HEK293 (cell line): Measurements from ENCODE around the gene AK9.

ENCODE experiments used
- CTCF ChIA-PET: fragments of 350-600 bp; formaldehyde crosslinking; extraction: SDS; loops from one replicate; lab custom pipeline; 2021; ENCODE audit warnings: antibody characterized with exemption; lab: Yijun Ruan, JAX
- POLR2A ChIA-PET: fragments of 300-600 bp; formaldehyde crosslinking; extraction: SDS; loops from one replicate; lab custom pipeline; 2020; ENCODE audit warnings: antibody characterized with exemption, inconsistent platforms; lab: Yijun Ruan, JAX
- H3K27ac ChIP-seq: fragments of 200-500 bp; sonication (Bioruptor generic); 2 replicates; pipeline ENCODE4 v1.5.1; 2014; ENCODE audit warnings: low read depth, low read length, control low read depth, inconsistent platforms; ENCODE audit errors: extremely low read depth
- H3K36me3 ChIP-seq, 2 experiments: fragments of 200-500 bp in 1 of 2; sonication (Bioruptor generic) in 1 of 2; 1 replicate in 1 of 2; 2 replicates in 1 of 2; pipeline ENCODE4 v1.5.1; 2014 to 2017; ENCODE audit warnings: inconsistent platforms in 2 of 2, low read length in 2 of 2; ENCODE audit not compliant: control insufficient read depth in 2 of 2, insufficient read depth in 1 of 2
- H3K4me1 ChIP-seq: fragments of 200-500 bp; sonication (Bioruptor generic); 2 replicates; pipeline ENCODE4 v1.5.1; 2014; ENCODE audit warnings: mild to moderate bottlenecking, low read length, inconsistent platforms; ENCODE audit not compliant: control insufficient read depth, insufficient read depth
- H3K4me3 ChIP-seq: 2 replicates; pipeline ENCODE4 v1.5.1; 2011; ENCODE audit warnings: low read depth, mild to moderate bottlenecking, control low read depth, low read length, moderate library complexity
- H3K9me3 ChIP-seq: fragments of 200-500 bp; sonication (Bioruptor generic); 2 replicates; pipeline ENCODE4 v1.5.1; 2014; ENCODE audit warnings: low read depth, low read length, inconsistent platforms; ENCODE audit not compliant: control insufficient read depth, insufficient read depth
- EGR2 ChIP-seq: fragments of 450-650 bp; formaldehyde crosslinking; IDR thresholded peaks from 2 replicates; pipeline ENCODE4 v1.5.1; 2016; ENCODE audit warnings: low read depth, missing biosample characterization, missing genetic modification characterization
- KLF1 ChIP-seq: fragments of 450-650 bp; formaldehyde crosslinking; IDR thresholded peaks from 2 replicates; pipeline ENCODE4 v1.5.1; 2016; ENCODE audit warnings: missing biosample characterization, missing genetic modification characterization
- SCRT1 ChIP-seq: fragments of 450-650 bp; formaldehyde crosslinking; IDR thresholded peaks from 2 replicates; pipeline ENCODE4 v1.5.1; 2016; ENCODE audit warnings: missing biosample characterization, missing genetic modification characterization, borderline replicate concordance
- SCRT2 ChIP-seq: fragments of 450-650 bp; formaldehyde crosslinking; IDR thresholded peaks from 2 replicates; pipeline ENCODE4 v1.5.1; 2016; ENCODE audit warnings: missing biosample characterization, missing genetic modification characterization
- SETDB1 ChIP-seq: IDR thresholded peaks from one replicate; pipeline ENCODE4 v1.6.1; 2017; ENCODE audit warnings: mild to moderate bottlenecking, low read length, moderate library complexity, mixed read lengths; ENCODE audit not compliant: insufficient read length
- ZBTB1 ChIP-seq: fragments of 450-650 bp; formaldehyde crosslinking; IDR thresholded peaks from 2 replicates; pipeline ENCODE4 v1.5.1; 2016; ENCODE audit warnings: missing biosample characterization, missing genetic modification characterization
- ZNF112 ChIP-seq: fragments of 450-650 bp; formaldehyde crosslinking; IDR thresholded peaks from 2 replicates; pipeline ENCODE4 v1.5.0; 2017; ENCODE audit warnings: missing biosample characterization, missing genetic modification characterization
- ZNF146 ChIP-seq: fragments of 450-650 bp; formaldehyde crosslinking; IDR thresholded peaks from 2 replicates; pipeline ENCODE4 v1.5.1; 2016; ENCODE audit warnings: missing biosample characterization, missing genetic modification characterization
- ZNF23 ChIP-seq: fragments of 450-650 bp; formaldehyde crosslinking; IDR thresholded peaks from 2 replicates; pipeline ENCODE4 v1.5.1; 2016; ENCODE audit warnings: missing biosample characterization, missing genetic modification characterization, borderline replicate concordance
- ZNF302 ChIP-seq: fragments of 450-650 bp; formaldehyde crosslinking; IDR thresholded peaks from 2 replicates; pipeline ENCODE4 v1.5.1; 2016; ENCODE audit warnings: missing biosample characterization, missing genetic modification characterization, low read depth
- ZNF354C ChIP-seq: fragments of 450-650 bp; formaldehyde crosslinking; IDR thresholded peaks from 2 replicates; pipeline ENCODE4 v1.5.1; 2016; ENCODE audit warnings: missing biosample characterization, missing genetic modification characterization, low read depth, borderline replicate concordance
- ZNF510 ChIP-seq: fragments of 450-650 bp; formaldehyde crosslinking; IDR thresholded peaks from 2 replicates; pipeline ENCODE4 v1.5.1; 2018; ENCODE audit warnings: mild to moderate bottlenecking, missing genetic modification characterization, missing biosample characterization; ENCODE audit not compliant: insufficient replicate concordance
- TF ChIP-seq, protein P1 (sequence below): fragments of 450-650 bp; formaldehyde crosslinking; IDR thresholded peaks from 2 replicates; pipeline ENCODE4 v1.5.1; 2016; ENCODE audit warnings: missing biosample characterization, missing genetic modification characterization
- TF ChIP-seq, protein P2 (sequence below): fragments of 450-650 bp; formaldehyde crosslinking; IDR thresholded peaks from 2 replicates; pipeline ENCODE4 v1.5.1; 2017; ENCODE audit warnings: missing biosample characterization, missing genetic modification characterization
- TF ChIP-seq, protein P3 (sequence below): fragments of 450-650 bp; formaldehyde crosslinking; IDR thresholded peaks from 2 replicates; pipeline ENCODE4 v1.5.1; 2016; ENCODE audit warnings: missing biosample characterization, missing genetic modification characterization
- TF ChIP-seq, protein P4 (sequence below): fragments of 450-650 bp; formaldehyde crosslinking; conservative IDR thresholded peaks from 2 replicates; pipeline ENCODE4 v1.5.1; 2016; ENCODE audit warnings: low read depth, missing biosample characterization, missing genetic modification characterization
- TF ChIP-seq, protein P5 (sequence below): fragments of 450-650 bp; formaldehyde crosslinking; IDR thresholded peaks from 2 replicates; pipeline ENCODE4 v1.5.1; 2016; ENCODE audit warnings: missing biosample characterization, missing genetic modification characterization
- TF ChIP-seq, protein P6 (sequence below): fragments of 450-650 bp; formaldehyde crosslinking; IDR thresholded peaks from 2 replicates; pipeline ENCODE4 v1.5.1; 2016; ENCODE audit warnings: missing biosample characterization, missing genetic modification characterization
- TF ChIP-seq, protein P7 (sequence below): fragments of 450-650 bp; formaldehyde crosslinking; IDR thresholded peaks from 2 replicates; pipeline ENCODE4 v1.5.1; 2016; ENCODE audit warnings: missing biosample characterization, missing genetic modification characterization

The AK9 gene

DNA sequence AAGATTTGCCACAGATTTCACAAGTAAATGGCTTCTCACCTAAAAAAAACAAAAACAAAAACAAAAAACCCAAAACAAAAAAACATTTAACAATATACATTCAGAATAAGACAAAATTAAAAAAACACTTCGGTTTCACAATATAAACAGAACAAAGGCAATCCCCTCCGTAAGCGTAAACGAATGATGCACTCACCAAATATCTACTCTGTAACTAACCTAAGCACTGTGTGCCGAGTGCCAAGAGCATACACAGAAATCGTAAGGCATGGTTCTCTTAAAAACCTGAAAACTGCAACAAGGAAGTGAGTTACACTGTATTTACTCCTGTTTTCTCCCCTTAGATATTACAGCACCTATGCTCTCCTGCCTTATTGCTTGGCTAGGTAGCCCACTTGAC, 223.3 kb downstream of the AK9 start:
- Histone ChIP-seq H3K4me1 (no peaks in the 10 kb centered on the region), H3K4me3 (no peak overlapping the region), H3K9me3 (no peaks in the 10 kb centered on the region), H3K27ac (no peak overlapping the region), H3K36me3 (peaks cover 48 to 100% of the 10 kb centered on the region in 2 experiments)
- POLR2A ChIA-PET, result no interaction called here
- TF ChIP-seq SCRT2 (tag by site-specific recombination) (no peak), ZNF112 (tag by site-specific recombination) (no peak), ZNF510 (tag by site-specific recombination) (no peak), ZNF302 (no peak), SCRT1 (tag by site-specific recombination) (no peak), ZNF354C (tag by site-specific recombination) (no peak), KLF1 (tag by site-specific recombination) (no peak), ZNF23 (tag by site-specific recombination) (no peak), EGR2 (tag by site-specific recombination) (no peak), ZBTB1 (no peak), ZNF146 (tag by site-specific recombination) (no peak), SETDB1 (no peak)
- TF ChIP-seq, protein P1, sequence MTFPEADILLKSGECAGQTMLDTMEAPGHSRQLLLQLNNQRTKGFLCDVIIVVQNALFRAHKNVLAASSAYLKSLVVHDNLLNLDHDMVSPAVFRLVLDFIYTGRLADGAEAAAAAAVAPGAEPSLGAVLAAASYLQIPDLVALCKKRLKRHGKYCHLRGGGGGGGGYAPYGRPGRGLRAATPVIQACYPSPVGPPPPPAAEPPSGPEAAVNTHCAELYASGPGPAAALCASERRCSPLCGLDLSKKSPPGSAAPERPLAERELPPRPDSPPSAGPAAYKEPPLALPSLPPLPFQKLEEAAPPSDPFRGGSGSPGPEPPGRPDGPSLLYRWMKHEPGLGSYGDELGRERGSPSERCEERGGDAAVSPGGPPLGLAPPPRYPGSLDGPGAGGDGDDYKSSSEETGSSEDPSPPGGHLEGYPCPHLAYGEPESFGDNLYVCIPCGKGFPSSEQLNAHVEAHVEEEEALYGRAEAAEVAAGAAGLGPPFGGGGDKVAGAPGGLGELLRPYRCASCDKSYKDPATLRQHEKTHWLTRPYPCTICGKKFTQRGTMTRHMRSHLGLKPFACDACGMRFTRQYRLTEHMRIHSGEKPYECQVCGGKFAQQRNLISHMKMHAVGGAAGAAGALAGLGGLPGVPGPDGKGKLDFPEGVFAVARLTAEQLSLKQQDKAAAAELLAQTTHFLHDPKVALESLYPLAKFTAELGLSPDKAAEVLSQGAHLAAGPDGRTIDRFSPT (tag by site-specific recombination), result no peak
- TF ChIP-seq, protein P2, sequence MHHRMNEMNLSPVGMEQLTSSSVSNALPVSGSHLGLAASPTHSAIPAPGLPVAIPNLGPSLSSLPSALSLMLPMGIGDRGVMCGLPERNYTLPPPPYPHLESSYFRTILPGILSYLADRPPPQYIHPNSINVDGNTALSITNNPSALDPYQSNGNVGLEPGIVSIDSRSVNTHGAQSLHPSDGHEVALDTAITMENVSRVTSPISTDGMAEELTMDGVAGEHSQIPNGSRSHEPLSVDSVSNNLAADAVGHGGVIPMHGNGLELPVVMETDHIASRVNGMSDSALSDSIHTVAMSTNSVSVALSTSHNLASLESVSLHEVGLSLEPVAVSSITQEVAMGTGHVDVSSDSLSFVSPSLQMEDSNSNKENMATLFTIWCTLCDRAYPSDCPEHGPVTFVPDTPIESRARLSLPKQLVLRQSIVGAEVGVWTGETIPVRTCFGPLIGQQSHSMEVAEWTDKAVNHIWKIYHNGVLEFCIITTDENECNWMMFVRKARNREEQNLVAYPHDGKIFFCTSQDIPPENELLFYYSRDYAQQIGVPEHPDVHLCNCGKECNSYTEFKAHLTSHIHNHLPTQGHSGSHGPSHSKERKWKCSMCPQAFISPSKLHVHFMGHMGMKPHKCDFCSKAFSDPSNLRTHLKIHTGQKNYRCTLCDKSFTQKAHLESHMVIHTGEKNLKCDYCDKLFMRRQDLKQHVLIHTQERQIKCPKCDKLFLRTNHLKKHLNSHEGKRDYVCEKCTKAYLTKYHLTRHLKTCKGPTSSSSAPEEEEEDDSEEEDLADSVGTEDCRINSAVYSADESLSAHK (tag by site-specific recombination), result no peak
- TF ChIP-seq, protein P3, sequence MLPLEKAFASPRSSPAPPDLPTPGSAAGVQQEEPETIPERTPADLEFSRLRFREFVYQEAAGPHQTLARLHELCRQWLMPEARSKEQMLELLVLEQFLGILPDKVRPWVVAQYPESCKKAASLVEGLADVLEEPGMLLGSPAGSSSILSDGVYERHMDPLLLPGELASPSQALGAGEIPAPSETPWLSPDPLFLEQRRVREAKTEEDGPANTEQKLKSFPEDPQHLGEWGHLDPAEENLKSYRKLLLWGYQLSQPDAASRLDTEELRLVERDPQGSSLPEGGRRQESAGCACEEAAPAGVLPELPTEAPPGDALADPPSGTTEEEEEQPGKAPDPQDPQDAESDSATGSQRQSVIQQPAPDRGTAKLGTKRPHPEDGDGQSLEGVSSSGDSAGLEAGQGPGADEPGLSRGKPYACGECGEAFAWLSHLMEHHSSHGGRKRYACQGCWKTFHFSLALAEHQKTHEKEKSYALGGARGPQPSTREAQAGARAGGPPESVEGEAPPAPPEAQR, result no peak
- TF ChIP-seq, protein P4, sequence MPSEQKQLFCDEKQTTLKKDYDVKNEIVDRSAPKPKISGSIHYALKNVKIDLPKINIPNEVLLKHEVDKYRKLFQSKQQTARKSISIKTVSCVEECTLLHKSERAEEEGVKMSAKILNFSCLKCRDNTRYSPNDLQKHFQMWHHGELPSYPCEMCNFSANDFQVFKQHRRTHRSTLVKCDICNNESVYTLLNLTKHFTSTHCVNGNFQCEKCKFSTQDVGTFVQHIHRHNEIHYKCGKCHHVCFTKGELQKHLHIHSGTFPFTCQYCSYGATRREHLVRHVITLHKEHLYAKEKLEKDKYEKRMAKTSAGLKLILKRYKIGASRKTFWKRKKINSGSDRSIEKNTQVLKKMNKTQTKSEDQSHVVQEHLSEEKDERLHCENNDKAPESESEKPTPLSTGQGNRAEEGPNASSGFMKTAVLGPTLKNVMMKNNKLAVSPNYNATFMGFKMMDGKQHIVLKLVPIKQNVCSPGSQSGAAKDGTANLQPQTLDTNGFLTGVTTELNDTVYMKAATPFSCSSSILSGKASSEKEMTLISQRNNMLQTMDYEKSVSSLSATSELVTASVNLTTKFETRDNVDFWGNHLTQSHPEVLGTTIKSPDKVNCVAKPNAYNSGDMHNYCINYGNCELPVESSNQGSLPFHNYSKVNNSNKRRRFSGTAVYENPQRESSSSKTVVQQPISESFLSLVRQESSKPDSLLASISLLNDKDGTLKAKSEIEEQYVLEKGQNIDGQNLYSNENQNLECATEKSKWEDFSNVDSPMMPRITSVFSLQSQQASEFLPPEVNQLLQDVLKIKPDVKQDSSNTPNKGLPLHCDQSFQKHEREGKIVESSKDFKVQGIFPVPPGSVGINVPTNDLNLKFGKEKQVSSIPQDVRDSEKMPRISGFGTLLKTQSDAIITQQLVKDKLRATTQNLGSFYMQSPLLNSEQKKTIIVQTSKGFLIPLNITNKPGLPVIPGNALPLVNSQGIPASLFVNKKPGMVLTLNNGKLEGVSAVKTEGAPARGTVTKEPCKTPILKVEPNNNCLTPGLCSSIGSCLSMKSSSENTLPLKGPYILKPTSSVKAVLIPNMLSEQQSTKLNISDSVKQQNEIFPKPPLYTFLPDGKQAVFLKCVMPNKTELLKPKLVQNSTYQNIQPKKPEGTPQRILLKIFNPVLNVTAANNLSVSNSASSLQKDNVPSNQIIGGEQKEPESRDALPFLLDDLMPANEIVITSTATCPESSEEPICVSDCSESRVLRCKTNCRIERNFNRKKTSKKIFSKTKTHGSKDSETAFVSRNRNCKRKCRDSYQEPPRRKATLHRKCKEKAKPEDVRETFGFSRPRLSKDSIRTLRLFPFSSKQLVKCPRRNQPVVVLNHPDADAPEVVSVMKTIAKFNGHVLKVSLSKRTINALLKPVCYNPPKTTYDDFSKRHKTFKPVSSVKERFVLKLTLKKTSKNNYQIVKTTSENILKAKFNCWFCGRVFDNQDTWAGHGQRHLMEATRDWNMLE (tag by site-specific recombination), result no peak
- TF ChIP-seq, protein P5, sequence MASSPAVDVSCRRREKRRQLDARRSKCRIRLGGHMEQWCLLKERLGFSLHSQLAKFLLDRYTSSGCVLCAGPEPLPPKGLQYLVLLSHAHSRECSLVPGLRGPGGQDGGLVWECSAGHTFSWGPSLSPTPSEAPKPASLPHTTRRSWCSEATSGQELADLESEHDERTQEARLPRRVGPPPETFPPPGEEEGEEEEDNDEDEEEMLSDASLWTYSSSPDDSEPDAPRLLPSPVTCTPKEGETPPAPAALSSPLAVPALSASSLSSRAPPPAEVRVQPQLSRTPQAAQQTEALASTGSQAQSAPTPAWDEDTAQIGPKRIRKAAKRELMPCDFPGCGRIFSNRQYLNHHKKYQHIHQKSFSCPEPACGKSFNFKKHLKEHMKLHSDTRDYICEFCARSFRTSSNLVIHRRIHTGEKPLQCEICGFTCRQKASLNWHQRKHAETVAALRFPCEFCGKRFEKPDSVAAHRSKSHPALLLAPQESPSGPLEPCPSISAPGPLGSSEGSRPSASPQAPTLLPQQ (tag by site-specific recombination), result no peak
- TF ChIP-seq, protein P6, sequence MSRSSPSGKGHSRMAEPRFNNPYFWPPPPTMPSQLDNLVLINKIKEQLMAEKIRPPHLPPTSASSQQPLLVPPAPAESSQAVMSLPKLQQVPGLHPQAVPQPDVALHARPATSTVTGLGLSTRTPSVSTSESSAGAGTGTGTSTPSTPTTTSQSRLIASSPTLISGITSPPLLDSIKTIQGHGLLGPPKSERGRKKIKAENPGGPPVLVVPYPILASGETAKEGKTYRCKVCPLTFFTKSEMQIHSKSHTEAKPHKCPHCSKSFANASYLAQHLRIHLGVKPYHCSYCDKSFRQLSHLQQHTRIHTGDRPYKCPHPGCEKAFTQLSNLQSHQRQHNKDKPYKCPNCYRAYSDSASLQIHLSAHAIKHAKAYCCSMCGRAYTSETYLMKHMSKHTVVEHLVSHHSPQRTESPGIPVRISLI (tag by site-specific recombination), result no peak
- TF ChIP-seq, protein P7, sequence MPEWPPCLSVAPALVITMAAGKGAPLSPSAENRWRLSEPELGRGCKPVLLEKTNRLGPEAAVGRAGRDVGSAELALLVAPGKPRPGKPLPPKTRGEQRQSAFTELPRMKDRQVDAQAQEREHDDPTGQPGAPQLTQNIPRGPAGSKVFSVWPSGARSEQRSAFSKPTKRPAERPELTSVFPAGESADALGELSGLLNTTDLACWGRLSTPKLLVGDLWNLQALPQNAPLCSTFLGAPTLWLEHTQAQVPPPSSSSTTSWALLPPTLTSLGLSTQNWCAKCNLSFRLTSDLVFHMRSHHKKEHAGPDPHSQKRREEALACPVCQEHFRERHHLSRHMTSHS (tag by site-specific recombination), result no peak
- CTCF ChIA-PET, result no interaction called here
